CD4-positive, alpha-beta T cell treated with Interleukin-17A for 1 hour (primary cell): Measurements from ENCODE around the gene MAN2A2.
"Not testable (repeated sequence)": the region's sequence is repeated elsewhere in the genome, so short reads cannot be mapped to it uniquely, and the experiment has no call there.

Source experiments
- DNase-seq: peaks from one replicate; pipeline ENCODE4 v3.0.0-alpha.2; 2020

The MAN2A2 gene

GRCh38 chr15:90884719-90885431 lies 18.2 kb upstream of the MAN2A2 start:
- DNase-seq = no peak

- DNase-seq = peak; percentile 81
Observed at GRCh38 chr15:90885432-90886290, 17.4 kb upstream of the MAN2A2 start.

- DNase-seq = no peak
Observed at GRCh38 chr15:90886291-90886614, 16.8 kb upstream of the MAN2A2 start.

GRCh38 chr15:90887037-90887481 lies 16.0 kb upstream of the MAN2A2 start:
- no peak for DNase-seq

GRCh38 chr15:90889313-90889730 lies 13.8 kb upstream of the MAN2A2 start:
- no peak for DNase-seq

- no peak for DNase-seq
Observed at GRCh38 chr15:90889736-90890456, 13.2 kb upstream of the MAN2A2 start.

GRCh38 chr15:90890839-90891238 lies 12.3 kb upstream of the MAN2A2 start:
- no peak for DNase-seq

- no peak for DNase-seq
Observed at GRCh38 chr15:90891346-90891949, 11.7 kb upstream of the MAN2A2 start.

GRCh38 chr15:90892023-90892422 lies 11.1 kb upstream of the MAN2A2 start:
- DNase-seq = no peak

GRCh38 chr15:90892498-90893174 lies 10.5 kb upstream of the MAN2A2 start:
- no peak for DNase-seq

GRCh38 chr15:90893175-90894090 lies 9.7 kb upstream of the MAN2A2 start:
- no peak for DNase-seq

GRCh38 chr15:90895571-90896117 lies 7.5 kb upstream of the MAN2A2 start:
- DNase-seq = no peak

GRCh38 chr15:90897131-90897655 lies 5.9 kb upstream of the MAN2A2 start:
- DNase-seq = not testable (repeated sequence)

- DNase-seq = no peak
Observed at GRCh38 chr15:90901175-90902039, 1.7 kb upstream of the MAN2A2 start.

- DNase-seq = peak; percentile 76
Observed at GRCh38 chr15:90902040-90902839, 862 bp upstream of the MAN2A2 start.

- DNase-seq = no peak
Observed at GRCh38 chr15:90903733-90904536, 833 bp downstream of the MAN2A2 start.

- no peak for DNase-seq
Observed at GRCh38 chr15:90904746-90905145, 1.6 kb downstream of the MAN2A2 start.
